NCI-H2081 (cell line): ENCODE data around the gene OR6B1.
"Not testable (repeated sequence)": the region's sequence is repeated elsewhere in the genome, so short reads cannot be mapped to it uniquely, and the experiment has no call there.

Experiments
- DNase-seq, 2 experiments: peaks; one replicate each; lab custom pipeline; 2025; lab: John Stamatoyannopoulos, UW

OR6B1 gene

GRCh38 chr7:144038887-144039286 is 38.8 kb downstream of the OR6B1 start:
- DNase-seq = no peak

DNA sequence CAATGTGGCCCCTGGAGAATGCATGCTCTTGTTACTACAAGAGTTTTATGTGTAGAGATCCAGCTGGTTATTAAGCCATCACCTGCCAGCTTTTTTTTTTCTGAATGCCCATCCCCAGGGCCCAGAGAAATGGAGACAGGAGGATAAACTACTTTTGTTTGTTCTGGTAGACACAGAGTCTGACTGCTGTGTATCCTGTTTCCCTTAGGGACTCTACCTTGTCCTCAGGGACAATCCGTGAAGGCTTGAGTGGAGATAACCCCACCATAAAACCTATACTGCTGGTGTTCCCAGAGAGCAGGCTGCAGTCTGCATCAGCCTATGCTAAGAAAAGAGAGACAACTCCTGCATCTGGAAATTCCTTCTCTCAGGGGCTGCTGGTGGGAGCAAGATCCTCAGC is 48.5 kb downstream of the OR6B1 start, which contains the start of gene OR2A5:
Gene OR2A5 (plus strand): TSS at position 301 of the 400 bp plus-strand sequence. CDS start 1,454 bp downstream, outside the sequence.
- peak in 1 of 2 experiments; percentile 20 for DNase-seq

- peak; percentile 18 to 27 for DNase-seq
These were observed 49.4 kb downstream of the OR6B1 start for GRCh38 chr7:144049491-144049890.

GRCh38 chr7:144050093-144050492 is 50.0 kb downstream of the OR6B1 start:
- DNase-seq = no peak

GRCh38 chr7:144050884-144051283 is 50.8 kb downstream of the OR6B1 start:
- DNase-seq = not testable (repeated sequence)

GRCh38 chr7:144057954-144058353 is 57.8 kb downstream of the OR6B1 start:
- no peak for DNase-seq
